Measurements from ENCODE around the gene APP.

Gene APP

DNA sequence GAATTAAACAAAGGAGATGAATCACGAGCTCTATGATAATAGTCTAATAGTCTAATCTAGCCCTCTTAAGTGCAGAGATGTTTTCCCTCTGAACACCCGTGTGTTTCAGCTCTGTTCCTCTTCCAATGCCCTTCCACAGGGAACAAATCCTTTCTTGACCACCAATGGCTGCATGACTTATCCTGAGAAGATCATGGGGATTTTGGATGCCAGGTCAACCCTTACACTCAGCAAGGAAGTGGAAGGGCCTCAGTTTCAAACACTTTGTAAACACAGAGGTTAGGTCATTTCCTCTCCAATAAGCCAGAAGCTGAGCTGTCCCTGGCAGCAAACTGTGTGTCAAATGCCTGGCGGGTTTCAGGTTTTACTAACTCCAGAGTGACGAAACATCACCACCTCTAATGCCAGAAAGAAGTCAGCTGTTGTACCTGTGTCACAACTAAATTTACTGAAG is 235.8 kb downstream of the APP start:
- TF ChIP-seq, protein P1, sequence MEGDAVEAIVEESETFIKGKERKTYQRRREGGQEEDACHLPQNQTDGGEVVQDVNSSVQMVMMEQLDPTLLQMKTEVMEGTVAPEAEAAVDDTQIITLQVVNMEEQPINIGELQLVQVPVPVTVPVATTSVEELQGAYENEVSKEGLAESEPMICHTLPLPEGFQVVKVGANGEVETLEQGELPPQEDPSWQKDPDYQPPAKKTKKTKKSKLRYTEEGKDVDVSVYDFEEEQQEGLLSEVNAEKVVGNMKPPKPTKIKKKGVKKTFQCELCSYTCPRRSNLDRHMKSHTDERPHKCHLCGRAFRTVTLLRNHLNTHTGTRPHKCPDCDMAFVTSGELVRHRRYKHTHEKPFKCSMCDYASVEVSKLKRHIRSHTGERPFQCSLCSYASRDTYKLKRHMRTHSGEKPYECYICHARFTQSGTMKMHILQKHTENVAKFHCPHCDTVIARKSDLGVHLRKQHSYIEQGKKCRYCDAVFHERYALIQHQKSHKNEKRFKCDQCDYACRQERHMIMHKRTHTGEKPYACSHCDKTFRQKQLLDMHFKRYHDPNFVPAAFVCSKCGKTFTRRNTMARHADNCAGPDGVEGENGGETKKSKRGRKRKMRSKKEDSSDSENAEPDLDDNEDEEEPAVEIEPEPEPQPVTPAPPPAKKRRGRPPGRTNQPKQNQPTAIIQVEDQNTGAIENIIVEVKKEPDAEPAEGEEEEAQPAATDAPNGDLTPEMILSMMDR (conservative IDR thresholded peaks at IDR 0.05) = no peak
- peak overlapping the region; percentile 58 for H3K27ac ChIP-seq

DNA sequence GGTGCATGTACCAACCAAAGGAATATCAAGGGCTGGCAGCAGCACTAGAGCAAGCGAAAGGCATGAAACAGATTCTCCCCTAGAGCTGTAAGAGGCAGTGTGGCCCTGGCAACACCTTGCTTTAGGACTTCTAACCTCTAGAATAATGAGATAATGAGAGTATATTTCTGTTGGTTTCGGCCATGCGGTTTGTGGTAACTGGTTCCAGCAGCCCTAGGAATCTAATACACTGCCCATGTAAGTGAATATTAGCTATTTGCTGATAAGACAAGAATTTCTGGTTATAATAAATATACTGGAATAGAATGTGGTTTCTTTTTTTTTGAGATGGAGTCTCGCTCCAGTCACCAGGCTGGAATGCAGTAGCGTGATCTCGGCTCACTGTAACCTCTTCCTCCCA is 236.4 kb downstream of the APP start:
- TF ChIP-seq, protein P1 (conservative IDR thresholded peaks at IDR 0.05) = no peak
- peak overlapping the region; percentile 58 for H3K27ac ChIP-seq

DNA sequence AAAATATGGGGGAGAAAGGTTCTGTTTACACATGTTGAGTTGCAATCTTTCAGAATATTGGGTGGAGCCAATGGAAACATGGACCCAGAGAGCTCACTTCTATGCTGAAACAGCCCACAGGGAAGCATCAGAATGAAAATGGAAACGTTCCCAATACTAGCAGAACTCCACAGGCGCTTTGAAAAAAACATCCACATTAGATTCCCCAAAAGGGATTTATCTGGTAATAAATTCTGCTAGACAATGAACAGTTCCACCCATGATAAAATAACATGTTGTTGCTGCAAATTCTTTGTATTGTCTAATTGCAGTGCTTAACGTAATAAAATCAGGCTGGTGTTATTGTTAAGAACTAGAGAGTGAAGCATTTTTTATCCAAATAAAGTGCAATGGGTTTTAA is 238.8 kb downstream of the APP start:
- no peak overlapping the region for H3K27ac ChIP-seq
- TF ChIP-seq, protein P1 (conservative IDR thresholded peaks at IDR 0.05) = no peak

DNA sequence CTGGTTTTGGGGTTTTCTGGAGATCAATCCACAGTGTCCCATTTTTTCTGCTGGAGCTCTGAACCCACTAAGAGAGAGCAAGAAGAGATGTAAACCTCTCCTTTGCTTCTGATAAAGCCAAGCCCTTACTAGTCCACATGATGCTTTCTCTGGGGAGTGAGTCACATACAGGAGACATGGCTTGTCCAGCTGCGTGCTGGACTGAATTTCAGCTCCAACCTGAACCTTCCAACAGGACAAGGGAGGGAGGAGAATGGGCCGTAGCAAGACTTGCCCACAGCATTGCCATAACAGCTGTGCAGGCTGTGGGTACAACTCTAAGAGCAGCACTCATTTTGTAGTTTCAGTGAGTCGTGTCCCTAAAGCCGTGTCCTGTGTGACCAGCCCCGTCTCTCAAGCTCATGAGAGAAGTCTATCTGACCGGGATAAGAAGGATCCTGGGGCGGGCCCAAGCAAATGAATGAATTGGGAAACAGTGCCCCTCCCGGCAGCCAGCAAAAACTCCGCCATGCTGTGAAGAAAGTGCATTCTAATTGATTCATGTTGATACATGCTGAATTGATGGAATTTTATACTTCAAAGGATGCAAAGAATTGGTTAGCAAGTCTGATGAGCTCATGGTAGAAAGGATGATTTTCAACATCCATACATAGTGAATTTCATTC is 240.6 kb downstream of the APP start:
- TF ChIP-seq, protein P1 (conservative IDR thresholded peaks at IDR 0.05) = no peak
- no peak overlapping the region for H3K27ac ChIP-seq

DNA sequence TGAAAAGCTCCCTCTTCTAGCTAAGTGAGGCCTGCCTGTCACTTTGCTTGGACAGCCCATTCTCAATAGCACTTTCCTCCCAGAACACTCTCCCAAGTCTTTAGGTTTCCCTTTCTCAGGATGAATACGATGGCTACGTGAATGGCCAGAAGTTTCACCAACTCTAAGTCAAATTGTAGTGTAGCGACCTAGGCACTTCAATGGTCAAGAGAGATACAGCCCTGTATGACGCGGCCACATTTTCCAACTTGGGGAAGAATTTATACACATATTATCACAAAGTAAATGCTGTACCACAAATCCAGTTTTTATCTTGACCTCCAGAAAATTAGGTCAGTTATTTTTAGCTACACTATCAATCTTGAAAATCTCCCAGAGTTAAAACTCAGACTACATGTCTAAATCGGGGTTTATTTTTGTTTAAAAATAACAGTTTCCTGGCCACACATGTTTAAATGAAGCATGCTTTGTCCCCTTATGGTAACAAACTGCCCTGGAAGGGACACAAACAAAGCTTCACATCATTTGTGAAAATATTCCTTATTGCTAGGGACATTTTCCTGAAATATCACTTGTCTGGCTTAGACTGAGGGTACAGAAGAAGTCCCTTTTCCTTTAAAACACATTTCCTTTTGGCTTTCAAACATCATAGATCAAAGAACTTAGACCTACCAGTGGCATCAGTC is 243.2 kb downstream of the APP start:
- no peak overlapping the region for H3K27ac ChIP-seq
- TF ChIP-seq, protein P1 (conservative IDR thresholded peaks at IDR 0.05) = no peak

DNA sequence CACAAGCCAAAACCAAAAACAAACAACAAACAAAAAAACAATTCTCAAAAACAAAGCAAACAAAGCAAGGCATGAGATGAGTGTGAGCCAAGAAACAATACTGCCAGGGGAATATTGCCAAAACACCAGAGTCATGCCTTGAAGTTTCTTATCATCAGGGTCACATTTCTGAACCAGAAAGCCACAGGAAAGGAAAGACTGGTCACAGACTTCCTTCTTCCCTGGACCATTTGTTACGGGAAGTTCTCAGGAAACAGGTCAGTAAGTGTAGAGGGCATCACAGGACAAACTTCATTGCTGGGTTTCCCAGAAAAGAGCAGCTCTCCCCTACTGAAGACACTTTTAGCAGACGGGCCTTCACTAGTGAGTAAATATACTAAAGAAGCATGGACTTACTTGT is 244.6 kb downstream of the APP start:
- H3K27ac ChIP-seq = peak overlapping the region; percentile 28

More for the DNA sequence above, 244.6 kb downstream of the APP start:
- TF ChIP-seq, protein P1 (conservative IDR thresholded peaks at IDR 0.05) = no peak

Data from VCaP (cell line).